ENCODE measurements around the gene PFKM.

The PFKM gene

GRCh38 chr12:48119078-48119833 is at the start of gene PFKM:
TSS of gene PFKM (plus strand) at chr12:48119364. CDS start at chr12:48122775, 3,411 bp downstream.
- peak in 52 of 56 donors; percentile 3 to 85 (median 56) for DNase-seq

DNA sequence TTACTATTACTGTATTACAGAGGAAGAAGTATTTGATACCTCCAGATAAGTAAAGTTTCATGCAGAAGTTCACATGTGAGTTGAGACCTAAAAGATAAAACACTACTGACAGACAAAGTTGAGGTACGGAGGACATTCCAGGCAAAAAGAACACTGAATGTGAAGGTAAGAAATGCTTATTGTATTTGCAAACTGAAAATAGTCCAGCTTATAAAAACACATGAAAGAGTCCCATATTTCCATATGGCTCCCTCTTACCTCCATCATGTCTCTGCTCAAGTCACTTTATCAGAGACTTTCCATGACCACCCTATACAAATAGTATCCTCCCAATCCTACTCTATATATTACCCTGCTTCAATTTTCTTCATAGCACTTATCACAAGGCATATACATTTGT is 49.1 kb upstream of the PFKM start:
- DNase-seq: no peak

GRCh38 chr12:48070731-48071130 is 48.4 kb upstream of the PFKM start:
- DNase-seq: no peak

GRCh38 chr12:48071808-48072207 is 47.4 kb upstream of the PFKM start:
- DNase-seq: no peak

DNA sequence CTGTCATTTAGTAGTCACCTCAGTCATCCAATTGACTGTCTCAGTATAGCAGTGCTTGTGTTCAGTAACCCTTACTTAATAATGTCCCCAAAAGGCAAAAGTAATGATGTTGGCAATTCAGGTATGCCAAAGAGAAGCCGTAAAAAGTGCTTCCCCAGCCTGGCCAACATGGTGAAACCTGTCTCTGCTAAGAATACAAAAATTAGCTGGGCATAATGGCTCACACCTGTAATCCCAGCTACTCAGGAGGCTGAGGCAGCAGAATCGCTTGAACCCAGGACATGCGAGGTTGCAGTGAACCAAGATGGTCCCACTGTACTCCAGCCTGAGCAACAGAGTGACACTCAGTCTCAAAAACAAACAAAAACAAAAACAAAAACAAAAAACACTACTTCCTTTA is 46.9 kb upstream of the PFKM start:
- no peak for DNase-seq

DNA sequence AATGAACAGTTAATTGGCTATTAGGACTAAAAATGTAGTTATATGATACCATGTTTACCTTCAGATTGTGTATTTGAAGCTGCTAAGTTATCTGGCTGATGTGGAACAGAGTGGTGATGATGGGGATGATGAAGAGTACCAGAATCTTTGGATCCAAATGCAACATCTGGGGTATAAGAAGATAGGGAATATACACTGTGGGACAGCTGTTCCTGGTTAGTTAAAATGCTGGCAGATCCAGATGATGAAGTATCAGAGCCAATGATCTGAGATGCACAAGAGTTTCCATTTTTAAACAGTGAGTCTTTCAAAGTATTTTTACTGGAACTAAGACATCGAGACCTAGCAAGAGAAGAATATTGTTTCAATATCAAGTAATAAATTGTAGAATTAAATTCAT is 44.9 kb upstream of the PFKM start:
- no peak for DNase-seq

GRCh38 chr12:48075832-48076231 is 43.3 kb upstream of the PFKM start:
- no peak for DNase-seq

GRCh38 chr12:48077111-48077510 is 42.1 kb upstream of the PFKM start:
- no peak for DNase-seq

- DNase-seq: no peak
Observed at GRCh38 chr12:48078901-48079300, 40.3 kb upstream of the PFKM start.

DNA sequence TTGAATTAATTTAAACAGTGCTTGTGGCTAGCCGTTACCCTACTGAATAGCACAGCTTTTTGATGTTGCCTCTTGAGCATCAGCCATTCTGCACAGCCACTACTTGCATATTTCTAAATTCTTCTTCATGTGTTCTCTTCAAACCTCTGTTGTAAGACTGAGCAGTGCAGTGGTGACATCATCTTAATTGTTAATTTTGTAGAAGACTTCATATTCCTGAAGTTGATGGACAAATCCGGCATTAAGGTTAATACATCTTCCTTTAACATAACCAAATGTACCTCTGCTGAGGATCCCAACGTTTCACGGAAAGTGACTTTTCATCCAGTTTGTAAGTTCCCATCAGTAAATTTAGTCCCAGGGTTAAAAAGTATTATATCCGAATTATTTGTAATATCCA is 38.9 kb upstream of the PFKM start:
- DNase-seq: no peak

- no peak for DNase-seq
Observed at GRCh38 chr12:48080821-48081220, 38.3 kb upstream of the PFKM start.

GRCh38 chr12:48084066-48084465 is 35.1 kb upstream of the PFKM start:
- no peak for DNase-seq

- no peak for DNase-seq
Observed at GRCh38 chr12:48084841-48085460, 34.2 kb upstream of the PFKM start.

DNA sequence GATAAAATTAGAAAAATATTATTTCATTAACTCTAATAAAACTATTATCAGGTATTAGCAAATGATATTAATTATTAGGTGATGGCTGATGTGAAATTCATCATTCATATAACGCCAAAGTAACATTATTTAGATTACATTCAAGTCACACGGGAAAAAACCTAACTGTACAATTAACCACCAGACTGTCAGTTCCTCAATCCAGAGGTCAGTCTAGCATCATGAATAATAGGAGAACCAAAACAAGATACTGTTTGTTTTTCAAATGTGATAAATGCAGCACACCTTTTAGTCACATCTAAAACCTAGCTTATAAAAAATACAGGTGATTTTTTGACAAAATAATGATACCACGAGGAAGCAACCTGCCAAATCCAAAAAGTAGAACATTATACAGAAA is 32.8 kb upstream of the PFKM start:
- no peak for DNase-seq

- DNase-seq: no peak
Observed at GRCh38 chr12:48092611-48093010, 26.6 kb upstream of the PFKM start.

GRCh38 chr12:48104531-48104930 is 14.6 kb upstream of the PFKM start:
- DNase-seq: no peak

DNA sequence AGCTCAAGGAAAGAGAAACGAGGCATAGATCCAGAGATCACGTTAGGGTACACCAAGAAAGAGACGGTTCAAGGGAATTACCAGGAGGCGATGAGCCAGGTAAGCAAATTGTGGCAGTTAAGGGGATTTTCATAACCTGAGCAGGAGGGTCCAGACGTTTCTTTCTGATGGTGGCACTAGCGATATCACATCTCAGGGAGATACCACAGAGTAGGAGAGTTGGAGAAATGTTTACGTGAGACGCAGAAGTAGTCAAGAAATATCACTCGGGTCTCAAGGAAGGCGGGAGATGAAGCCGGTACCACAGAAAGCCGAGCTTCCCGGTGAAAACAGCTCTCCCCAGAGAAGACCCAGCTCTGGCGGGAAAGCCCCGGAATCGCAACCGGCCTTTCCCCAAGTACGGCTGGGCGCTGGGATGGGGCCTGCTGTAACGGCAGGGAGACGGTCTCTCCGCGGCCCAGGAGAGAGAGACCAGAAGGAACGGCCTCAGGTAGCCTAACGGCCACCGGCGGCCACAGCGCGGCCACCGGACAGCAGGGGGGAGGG is 13.8 kb upstream of the PFKM start:
- peak in 4 of 56 donors; percentile 30 to 64 (median 53) for DNase-seq

- DNase-seq: peak; percentile 32 to 94 (median 86)
Observed at GRCh38 chr12:48105867-48106680, 13.1 kb upstream of the PFKM start, which contains the start of gene SENP1. TSS of gene SENP1 (minus strand) at chr12:48106079. CDS start at chr12:48101472, 4,607 bp downstream.

- peak in 1 of 56 donors; percentile 23 for DNase-seq
Observed at GRCh38 chr12:48106681-48107613, 12.2 kb upstream of the PFKM start.

GRCh38 chr12:48109424-48109823 is 9.7 kb upstream of the PFKM start:
- DNase-seq: no peak

Measured in amygdala (tissue), 56 donors.